ENCODE measurements around the gene MYOG.
A peak's percentile ranks its signal among the peaks of the same experiment; 100 is the strongest.

Gene MYOG

GRCh38 chr1:203084588-203085527 lies 954 bp downstream of the MYOG start:
- TF ChIP-seq CTCF (IDR thresholded peaks at IDR 0.05; ENCODE audit: low read depth, low read length): peak; percentile 46
- no peak overlapping the region for H3K4me3 ChIP-seq (replicated peaks in 1 of 2; ENCODE audit: low read depth in 2 of 2, low read length in 2 of 2)
- DNase-seq (ENCODE audit: low read depth in 2 of 2): no peak

GRCh38 chr1:203083463-203083921 lies 2.3 kb downstream of the MYOG start:
- DNase-seq (ENCODE audit: low read depth in 2 of 2): no peak
- no peak for TF ChIP-seq CTCF (IDR thresholded peaks at IDR 0.05; ENCODE audit: low read depth, low read length)
- no peak overlapping the region for H3K4me3 ChIP-seq (replicated peaks in 1 of 2; ENCODE audit: low read depth in 2 of 2, low read length in 2 of 2)

GRCh38 chr1:203082571-203083462 lies 3.0 kb downstream of the MYOG start:
- no peak for TF ChIP-seq CTCF (IDR thresholded peaks at IDR 0.05; ENCODE audit: low read depth, low read length)
- no peak overlapping the region for H3K4me3 ChIP-seq (replicated peaks in 1 of 2; ENCODE audit: low read depth in 2 of 2, low read length in 2 of 2)
- DNase-seq (ENCODE audit: low read depth in 2 of 2): no peak

- no peak for TF ChIP-seq CTCF (IDR thresholded peaks at IDR 0.05; ENCODE audit: low read depth, low read length)
- DNase-seq (ENCODE audit: low read depth in 2 of 2): no peak
- H3K4me3 ChIP-seq (replicated peaks in 1 of 2; ENCODE audit: low read depth in 2 of 2, low read length in 2 of 2): no peak overlapping the region
Measured at GRCh38 chr1:203082231-203082505, 3.6 kb downstream of the MYOG start.

GRCh38 chr1:203081465-203082230 lies 4.2 kb downstream of the MYOG start:
- no peak for TF ChIP-seq CTCF (IDR thresholded peaks at IDR 0.05; ENCODE audit: low read depth, low read length)
- DNase-seq (ENCODE audit: low read depth in 2 of 2): no peak
- no peak overlapping the region for H3K4me3 ChIP-seq (replicated peaks in 1 of 2; ENCODE audit: low read depth in 2 of 2, low read length in 2 of 2)

GRCh38 chr1:203080456-203080855 lies 5.4 kb downstream of the MYOG start:
- DNase-seq (ENCODE audit: low read depth in 2 of 2): no peak
- no peak for TF ChIP-seq CTCF (IDR thresholded peaks at IDR 0.05; ENCODE audit: low read depth, low read length)
- H3K4me3 ChIP-seq (replicated peaks in 1 of 2; ENCODE audit: low read depth in 2 of 2, low read length in 2 of 2): no peak overlapping the region
